GM12875 (cell line): ENCODE measurements around the gene DYRK1A.
"Not testable (repeated sequence)": the region's sequence is repeated elsewhere in the genome, so short reads cannot be mapped to it uniquely, and the experiment has no call there.

Experiments used
- H3K4me3 ChIP-seq: one replicate; pipeline ENCODE4 v1.5.1; 2011; ENCODE audit warnings: low read depth, low read length, control low read depth
- CTCF ChIP-seq: IDR thresholded peaks from 2 replicates; pipeline ENCODE4 v1.5.1; 2011; ENCODE audit warnings: low read depth, mild to moderate bottlenecking, control low read depth, inconsistent platforms, low read length, moderate library complexity, borderline replicate concordance; ENCODE audit not compliant: insufficient read depth

The DYRK1A gene

GRCh38 chr21:37547615-37548200, 181.1 kb downstream of the DYRK1A start:
- H3K4me3 ChIP-seq, result no peak overlapping the region
- TF ChIP-seq CTCF, result no peak

- no peak for TF ChIP-seq CTCF
- H3K4me3 ChIP-seq, result no peak overlapping the region
Observed at GRCh38 chr21:37548521-37548981, 182.0 kb downstream of the DYRK1A start.

- not testable (repeated sequence) for H3K4me3 ChIP-seq
Observed at GRCh38 chr21:37549730-37550129, 183.2 kb downstream of the DYRK1A start.

GRCh38 chr21:37550157-37550556, 183.6 kb downstream of the DYRK1A start:
- TF ChIP-seq CTCF, result no peak
- H3K4me3 ChIP-seq, result no peak overlapping the region

- no peak for TF ChIP-seq CTCF
- H3K4me3 ChIP-seq, result no peak overlapping the region
Observed at GRCh38 chr21:37550618-37551330, 184.2 kb downstream of the DYRK1A start.

GRCh38 chr21:37551331-37551992, 184.9 kb downstream of the DYRK1A start:
- no peak overlapping the region for H3K4me3 ChIP-seq
- no peak for TF ChIP-seq CTCF

- TF ChIP-seq CTCF, result no peak
- H3K4me3 ChIP-seq, result no peak overlapping the region
Observed at GRCh38 chr21:37551993-37552355, 185.4 kb downstream of the DYRK1A start.
